HEK293 (cell line): ENCODE measurements around the gene LRRC15.
A peak's percentile ranks its signal among the peaks of the same experiment; 100 is the strongest.

ENCODE experiments used
- CTCF ChIA-PET: fragments of 350-600 bp; formaldehyde crosslinking; extraction: SDS; loops from one replicate; lab custom pipeline; 2021; ENCODE audit warnings: antibody characterized with exemption; lab: Yijun Ruan, JAX
- POLR2A ChIA-PET: fragments of 300-600 bp; formaldehyde crosslinking; extraction: SDS; loops from one replicate; lab custom pipeline; 2020; ENCODE audit warnings: antibody characterized with exemption, inconsistent platforms; lab: Yijun Ruan, JAX
- H3K27ac ChIP-seq: fragments of 200-500 bp; sonication (Bioruptor generic); 2 replicates; pipeline ENCODE4 v1.5.1; 2014; ENCODE audit warnings: low read depth, low read length, control low read depth, inconsistent platforms; ENCODE audit errors: extremely low read depth
- H3K36me3 ChIP-seq, 2 experiments: fragments of 200-500 bp in 1 of 2; sonication (Bioruptor generic) in 1 of 2; 1 replicate in 1 of 2; 2 replicates in 1 of 2; pipeline ENCODE4 v1.5.1; 2014 to 2017; ENCODE audit warnings: inconsistent platforms in 2 of 2, low read length in 2 of 2; ENCODE audit not compliant: control insufficient read depth in 2 of 2, insufficient read depth in 1 of 2
- H3K4me1 ChIP-seq: fragments of 200-500 bp; sonication (Bioruptor generic); 2 replicates; pipeline ENCODE4 v1.5.1; 2014; ENCODE audit warnings: mild to moderate bottlenecking, low read length, inconsistent platforms; ENCODE audit not compliant: control insufficient read depth, insufficient read depth
- H3K4me3 ChIP-seq: 2 replicates; pipeline ENCODE4 v1.5.1; 2011; ENCODE audit warnings: low read depth, mild to moderate bottlenecking, control low read depth, low read length, moderate library complexity
- H3K9me3 ChIP-seq: fragments of 200-500 bp; sonication (Bioruptor generic); 2 replicates; pipeline ENCODE4 v1.5.1; 2014; ENCODE audit warnings: low read depth, low read length, inconsistent platforms; ENCODE audit not compliant: control insufficient read depth, insufficient read depth
- BCL11A ChIP-seq: fragments of 450-650 bp; formaldehyde crosslinking; IDR thresholded peaks from 2 replicates; pipeline ENCODE4 v1.5.1; 2016; ENCODE audit warnings: low read depth, missing biosample characterization, missing genetic modification characterization
- KLF7 ChIP-seq: fragments of 450-650 bp; formaldehyde crosslinking; IDR thresholded peaks from 2 replicates; pipeline ENCODE4 v1.5.1; 2016; ENCODE audit warnings: missing biosample characterization, missing genetic modification characterization, borderline replicate concordance
- OSR2 ChIP-seq: fragments of 450-650 bp; formaldehyde crosslinking; IDR thresholded peaks from 2 replicates; pipeline ENCODE4 v1.5.1; 2016; ENCODE audit warnings: missing biosample characterization, missing genetic modification characterization
- OVOL3 ChIP-seq: fragments of 450-650 bp; formaldehyde crosslinking; IDR thresholded peaks from 2 replicates; pipeline ENCODE4 v1.5.1; 2016; ENCODE audit warnings: missing biosample characterization, missing genetic modification characterization
- SCRT1 ChIP-seq: fragments of 450-650 bp; formaldehyde crosslinking; IDR thresholded peaks from 2 replicates; pipeline ENCODE4 v1.5.1; 2016; ENCODE audit warnings: missing biosample characterization, missing genetic modification characterization, borderline replicate concordance
- SETDB1 ChIP-seq: IDR thresholded peaks from one replicate; pipeline ENCODE4 v1.6.1; 2017; ENCODE audit warnings: mild to moderate bottlenecking, low read length, moderate library complexity, mixed read lengths; ENCODE audit not compliant: insufficient read length
- TCF7L2 ChIP-seq: IDR thresholded peaks from 2 replicates; pipeline ENCODE4 v1.6.1; 2011; ENCODE audit warnings: low read depth, mild to moderate bottlenecking, inconsistent platforms, low read length, moderate library complexity, borderline replicate concordance
- YY1 ChIP-seq: fragments of 450-650 bp; formaldehyde crosslinking; IDR thresholded peaks from 2 replicates; pipeline ENCODE4 v1.5.1; 2018; ENCODE audit warnings: missing biosample characterization, missing genetic modification characterization
- YY2 ChIP-seq: fragments of 450-650 bp; formaldehyde crosslinking; IDR thresholded peaks from 2 replicates; pipeline ENCODE4 v1.5.1; 2016; ENCODE audit warnings: missing biosample characterization, missing genetic modification characterization
- ZNF121 ChIP-seq: fragments of 450-650 bp; formaldehyde crosslinking; IDR thresholded peaks from 2 replicates; pipeline ENCODE4 v1.5.1; 2016; ENCODE audit warnings: missing biosample characterization, missing genetic modification characterization
- ZNF169 ChIP-seq: fragments of 450-650 bp; formaldehyde crosslinking; IDR thresholded peaks from 2 replicates; pipeline ENCODE4 v1.5.1; 2016; ENCODE audit warnings: missing biosample characterization, missing genetic modification characterization
- ZNF174 ChIP-seq: fragments of 450-650 bp; formaldehyde crosslinking; IDR thresholded peaks from 2 replicates; pipeline ENCODE4 v1.5.0; 2017; ENCODE audit warnings: missing biosample characterization, mild to moderate bottlenecking, missing genetic modification characterization
- ZNF18 ChIP-seq: fragments of 450-650 bp; formaldehyde crosslinking; IDR thresholded peaks from 2 replicates; pipeline ENCODE4 v1.5.1; 2016; ENCODE audit warnings: missing biosample characterization, missing genetic modification characterization
- ZNF24 ChIP-seq: fragments of 450-650 bp; formaldehyde crosslinking; IDR thresholded peaks from 2 replicates; pipeline ENCODE4 v1.5.1; 2016; ENCODE audit warnings: missing biosample characterization, missing genetic modification characterization
- ZNF391 ChIP-seq: fragments of 450-650 bp; formaldehyde crosslinking; IDR thresholded peaks from 2 replicates; pipeline ENCODE4 v1.5.1; 2016; ENCODE audit warnings: low read depth, missing biosample characterization, missing genetic modification characterization, borderline replicate concordance
- ZNF426 ChIP-seq: fragments of 450-650 bp; formaldehyde crosslinking; IDR thresholded peaks from 2 replicates; pipeline ENCODE4 v1.5.1; 2017; ENCODE audit warnings: missing biosample characterization, missing genetic modification characterization, mild to moderate bottlenecking, inconsistent platforms, moderate library complexity
- ZNF488 ChIP-seq: fragments of 450-650 bp; formaldehyde crosslinking; IDR thresholded peaks from 2 replicates; pipeline ENCODE4 v1.5.1; 2016; ENCODE audit warnings: missing biosample characterization, missing genetic modification characterization
- ZNF571 ChIP-seq: fragments of 450-650 bp; formaldehyde crosslinking; IDR thresholded peaks from 2 replicates; pipeline ENCODE4 v1.5.0; 2017; ENCODE audit warnings: missing biosample characterization, missing genetic modification characterization
- ZNF624 ChIP-seq: fragments of 450-650 bp; formaldehyde crosslinking; IDR thresholded peaks from 2 replicates; pipeline ENCODE4 v1.5.1; 2017; ENCODE audit warnings: missing biosample characterization, missing genetic modification characterization
- ZNF629 ChIP-seq: fragments of 450-650 bp; formaldehyde crosslinking; IDR thresholded peaks from 2 replicates; pipeline ENCODE4 v1.5.1; 2017; ENCODE audit warnings: missing biosample characterization, missing genetic modification characterization
- ZNF645 ChIP-seq: fragments of 450-650 bp; formaldehyde crosslinking; IDR thresholded peaks from 2 replicates; pipeline ENCODE4; 2016; ENCODE audit warnings: missing biosample characterization, missing genetic modification characterization
- ZNF654 ChIP-seq: fragments of 450-650 bp; formaldehyde crosslinking; IDR thresholded peaks from 2 replicates; pipeline ENCODE4 v1.5.1; 2016; ENCODE audit warnings: low read depth, missing biosample characterization, missing genetic modification characterization
- ZNF701 ChIP-seq: fragments of 450-650 bp; formaldehyde crosslinking; IDR thresholded peaks from 2 replicates; pipeline ENCODE4 v1.5.1; 2016; ENCODE audit warnings: missing biosample characterization, missing genetic modification characterization
- ZNF830 ChIP-seq: fragments of 450-650 bp; IDR thresholded peaks from 2 replicates; pipeline ENCODE4 v1.5.0; 2018; ENCODE audit warnings: missing biosample characterization, missing genetic modification characterization, low read depth, mild to moderate bottlenecking, moderate library complexity
- ZSCAN18 ChIP-seq: fragments of 450-650 bp; formaldehyde crosslinking; IDR thresholded peaks from 2 replicates; pipeline ENCODE4 v1.5.1; 2016; ENCODE audit warnings: missing biosample characterization, missing genetic modification characterization
- ZSCAN30 ChIP-seq: fragments of 450-650 bp; IDR thresholded peaks from 2 replicates; pipeline ENCODE4 v1.5.1; 2018; ENCODE audit warnings: missing biosample characterization, mild to moderate bottlenecking, missing genetic modification characterization, moderate library complexity
- ZXDB ChIP-seq: fragments of 450-650 bp; formaldehyde crosslinking; IDR thresholded peaks from 2 replicates; pipeline ENCODE4 v1.5.1; 2016; ENCODE audit warnings: missing biosample characterization, missing genetic modification characterization

The LRRC15 gene

GRCh38 chr3:194382892-194383223, 13.3 kb upstream of the LRRC15 start (continued):
- TF ChIP-seq ZNF18 (no peak), SCRT1 (tag by site-specific recombination) (peak; percentile 35; the same call in 1 of the 2 replicates), ZNF426 (no peak)

- Histone ChIP-seq H3K4me1 (no peaks in the 10 kb centered on the region), H3K4me3 (no peak overlapping the region), H3K9me3 (no peaks in the 10 kb centered on the region), H3K36me3 (no peaks in the 10 kb centered on the region), H3K27ac (no peak overlapping the region)
- TF ChIP-seq ZSCAN30 (tag by site-specific recombination) (no peak), ZNF169 (tag by site-specific recombination) (no peak), ZNF629 (no peak), ZNF121 (tag by site-specific recombination) (no peak), ZNF18 (no peak), YY2 (tag by site-specific recombination) (no peak), ZNF571 (no peak), KLF7 (tag by site-specific recombination) (no peak), OSR2 (no peak), ZNF830 (tag by site-specific recombination) (no peak), ZNF24 (tag by site-specific recombination) (no peak), ZNF174 (tag by site-specific recombination) (no peak), ZNF645 (no peak)
- POLR2A ChIA-PET = no interaction called here
- CTCF ChIA-PET = no interaction called here
Observed at GRCh38 chr3:194382196-194382891, 12.8 kb upstream of the LRRC15 start.

- Histone ChIP-seq H3K9me3 (no peaks in the 10 kb centered on the region), H3K4me3 (no peak overlapping the region), H3K4me1 (no peaks in the 10 kb centered on the region), H3K27ac (no peak overlapping the region), H3K36me3 (no peaks in the 10 kb centered on the region)
- CTCF ChIA-PET = no interaction called here
- POLR2A ChIA-PET = no interaction called here
- TF ChIP-seq ZNF488 (tag by site-specific recombination) = no peak
- TF ChIP-seq OVOL3 (tag by site-specific recombination) = no peak
- TF ChIP-seq YY2 (tag by site-specific recombination) = no peak
- TF ChIP-seq ZNF624 (tag by site-specific recombination) = no peak
- TF ChIP-seq ZSCAN18 (tag by site-specific recombination) = no peak
- TF ChIP-seq TCF7L2 = no peak
- TF ChIP-seq YY1 = no peak
- TF ChIP-seq BCL11A (tag by site-specific recombination) = no peak
- no peak for TF ChIP-seq ZNF426
- no peak for TF ChIP-seq ZXDB
- TF ChIP-seq ZNF645 = no peak
- TF ChIP-seq ZNF654 = no peak
- no peak for TF ChIP-seq ZNF701
- no peak for TF ChIP-seq ZNF391
- TF ChIP-seq SETDB1 = no peak
Observed at GRCh38 chr3:194381460-194381875, 11.9 kb upstream of the LRRC15 start.
